ENCODE measurements around the gene CSTA. TPM values are rescaled to one million over a fixed set of nuclear protein-coding genes. Genes with fewer than 3 reads are reported as not detected.

CSTA gene
- total RNA-seq = not detected in 2 replicates
- long read RNA-seq = 0 reads

DNA sequence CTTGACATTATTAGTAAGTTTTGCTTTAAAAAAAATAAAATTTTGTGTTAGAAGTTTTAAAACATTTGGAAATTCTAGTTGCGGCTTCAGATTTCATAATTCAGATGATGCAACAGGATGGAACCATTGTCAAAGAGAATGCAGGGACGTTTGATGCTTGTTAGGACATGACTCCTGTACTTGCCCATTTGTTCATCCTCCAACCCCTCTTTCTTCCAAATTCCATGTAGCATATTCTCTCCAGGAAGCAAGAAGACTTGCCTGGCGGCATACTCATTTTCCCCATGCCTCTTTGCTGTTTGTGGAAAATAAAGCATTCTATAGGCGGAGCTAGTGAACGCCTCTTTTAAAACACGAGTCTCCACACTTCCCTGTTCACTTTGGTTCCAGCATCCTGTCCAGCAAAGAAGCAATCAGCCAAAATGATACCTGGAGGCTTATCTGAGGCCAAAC lies at the start of gene CSTA:
Gene CSTA, plus strand, starts transcription at position 378 of the 453 bp plus-strand sequence. Its CDS starts 45 bp downstream, at position 423.
- H3K4me1 Mint-ChIP-seq = no peaks in the 10 kb centered on the region

GRCh38 chr3:122281891-122282290 lies 43.2 kb upstream of the CSTA start:
- no peaks in the 10 kb centered on the region for H3K36me3 Mint-ChIP-seq (ENCODE audit: low read depth)
- peaks cover 24% of the 10 kb centered on the region for H3K27me3 Mint-ChIP-seq (ENCODE audit: low read depth)
- no peaks in the 10 kb centered on the region for H3K4me1 Mint-ChIP-seq
- H3K27ac Mint-ChIP-seq (ENCODE audit: unreplicated experiment) = no peak overlapping the region
- no peaks in the 10 kb centered on the region for H3K9me3 Mint-ChIP-seq
- H3K4me3 Mint-ChIP-seq = no peak overlapping the region
- TF ChIP-seq CTCF (conservative IDR thresholded peaks at IDR 0.05) = no peak
- DNase-seq (ENCODE audit: low read depth, low spot score) = no peak

More for the DNA sequence above, at the start of gene CSTA:
- TF ChIP-seq CTCF (conservative IDR thresholded peaks at IDR 0.05) = no peak
- Mint-ChIP-seq H3K27me3 (ENCODE audit: low read depth) (no peaks in the 10 kb centered on the region), H3K36me3 (ENCODE audit: low read depth) (no peaks in the 10 kb centered on the region), H3K4me3 (no peak within 1 kb of the TSS), H3K9me3 (peaks cover 7% of the 10 kb centered on the region), H3K27ac (ENCODE audit: unreplicated experiment) (no peak within 1 kb of the TSS)
- DNase-seq (ENCODE audit: low read depth, low spot score) = no peak

DNA sequence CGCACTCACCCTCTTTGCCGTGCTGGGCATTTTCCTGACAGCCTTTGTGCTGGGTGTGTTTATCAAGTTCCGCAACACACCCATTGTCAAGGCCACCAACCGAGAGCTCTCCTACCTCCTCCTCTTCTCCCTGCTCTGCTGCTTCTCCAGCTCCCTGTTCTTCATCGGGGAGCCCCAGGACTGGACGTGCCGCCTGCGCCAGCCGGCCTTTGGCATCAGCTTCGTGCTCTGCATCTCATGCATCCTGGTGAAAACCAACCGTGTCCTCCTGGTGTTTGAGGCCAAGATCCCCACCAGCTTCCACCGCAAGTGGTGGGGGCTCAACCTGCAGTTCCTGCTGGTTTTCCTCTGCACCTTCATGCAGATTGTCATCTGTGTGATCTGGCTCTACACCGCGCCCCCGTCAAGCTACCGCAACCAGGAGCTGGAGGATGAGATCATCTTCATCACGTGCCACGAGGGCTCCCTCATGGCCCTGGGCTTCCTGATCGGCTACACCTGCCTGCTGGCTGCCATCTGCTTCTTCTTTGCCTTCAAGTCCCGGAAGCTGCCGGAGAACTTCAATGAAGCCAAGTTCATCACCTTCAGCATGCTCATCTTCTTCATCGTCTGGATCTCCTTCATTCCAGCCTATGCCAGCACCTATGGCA lies 41.1 kb upstream of the CSTA start:
- H3K36me3 Mint-ChIP-seq (ENCODE audit: low read depth) = no peaks in the 10 kb centered on the region
- H3K27me3 Mint-ChIP-seq (ENCODE audit: low read depth) = peaks cover 24% of the 10 kb centered on the region
- TF ChIP-seq CTCF (conservative IDR thresholded peaks at IDR 0.05) = no peak
- peak overlapping the region; percentile 5 for H3K27ac Mint-ChIP-seq (ENCODE audit: unreplicated experiment)
- H3K9me3 Mint-ChIP-seq = no peaks in the 10 kb centered on the region
- H3K4me1 Mint-ChIP-seq = no peaks in the 10 kb centered on the region
- no peak overlapping the region for H3K4me3 Mint-ChIP-seq
- no peak for DNase-seq (ENCODE audit: low read depth, low spot score)

DNA sequence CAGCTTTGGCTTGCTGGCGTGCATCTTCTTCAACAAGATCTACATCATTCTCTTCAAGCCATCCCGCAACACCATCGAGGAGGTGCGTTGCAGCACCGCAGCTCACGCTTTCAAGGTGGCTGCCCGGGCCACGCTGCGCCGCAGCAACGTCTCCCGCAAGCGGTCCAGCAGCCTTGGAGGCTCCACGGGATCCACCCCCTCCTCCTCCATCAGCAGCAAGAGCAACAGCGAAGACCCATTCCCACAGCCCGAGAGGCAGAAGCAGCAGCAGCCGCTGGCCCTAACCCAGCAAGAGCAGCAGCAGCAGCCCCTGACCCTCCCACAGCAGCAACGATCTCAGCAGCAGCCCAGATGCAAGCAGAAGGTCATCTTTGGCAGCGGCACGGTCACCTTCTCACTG lies 40.6 kb upstream of the CSTA start:
- DNase-seq (ENCODE audit: low read depth, low spot score) = no peak
- no peaks in the 10 kb centered on the region for H3K4me1 Mint-ChIP-seq
- no peak overlapping the region for H3K4me3 Mint-ChIP-seq
- H3K27ac Mint-ChIP-seq (ENCODE audit: unreplicated experiment) = peak overlapping the region; percentile 5
- peaks cover 24% of the 10 kb centered on the region for H3K27me3 Mint-ChIP-seq (ENCODE audit: low read depth)
- no peaks in the 10 kb centered on the region for H3K36me3 Mint-ChIP-seq (ENCODE audit: low read depth)
- no peaks in the 10 kb centered on the region for H3K9me3 Mint-ChIP-seq
- TF ChIP-seq CTCF (conservative IDR thresholded peaks at IDR 0.05) = no peak

DNA sequence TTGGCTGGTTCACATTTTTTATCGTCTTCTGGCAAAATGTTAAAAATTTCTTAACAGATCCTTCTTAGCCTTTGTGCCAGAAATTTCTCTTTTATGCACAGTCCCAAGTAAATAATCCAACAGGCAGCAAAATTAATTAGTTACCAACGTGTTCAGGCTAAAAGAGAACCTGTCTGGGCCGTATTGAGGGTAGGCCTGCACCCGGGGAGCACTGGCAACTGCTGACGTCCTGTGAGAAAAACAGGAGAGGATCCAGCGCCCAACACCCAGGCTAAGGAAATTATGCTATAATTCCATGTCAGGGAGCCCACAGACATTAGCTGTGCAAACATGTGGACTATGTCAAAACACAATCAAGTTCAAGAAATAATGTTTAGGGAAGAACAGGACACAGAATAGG lies 30.7 kb upstream of the CSTA start:
- Mint-ChIP-seq H3K9me3 (no peaks in the 10 kb centered on the region), H3K27ac (ENCODE audit: unreplicated experiment) (no peak overlapping the region), H3K4me3 (no peak overlapping the region), H3K4me1 (no peaks in the 10 kb centered on the region), H3K27me3 (ENCODE audit: low read depth) (peaks cover 6% of the 10 kb centered on the region), H3K36me3 (ENCODE audit: low read depth) (no peaks in the 10 kb centered on the region)
- DNase-seq (ENCODE audit: low read depth, low spot score) = no peak
- TF ChIP-seq CTCF (conservative IDR thresholded peaks at IDR 0.05) = no peak

All from neural crest cell (in vitro differentiated cells).